Limb (tissue), 2 donors: ENCODE data around the gene ELMO2.
"Not testable (repeated sequence)": the region's sequence is repeated elsewhere in the genome, so short reads cannot be mapped to it uniquely, and the experiment has no call there.

ENCODE experiments used
- DNase-seq, 2 donors: peaks; one replicate each; pipeline ENCODE4 v3.0.0-alpha.2; 2016; ENCODE audit errors: extremely low spot score in 2 of 2

Gene ELMO2

GRCh38 chr20:46406986-46407670 is 713 bp upstream of the ELMO2 start:
- peak; percentile 14 to 62 for DNase-seq

GRCh38 chr20:46402331-46402811 is 4.0 kb downstream of the ELMO2 start:
- no peak for DNase-seq

- DNase-seq, result no peak
Measured at GRCh38 chr20:46401478-46401860, 4.9 kb downstream of the ELMO2 start.

GRCh38 chr20:46400828-46401477 is 5.5 kb downstream of the ELMO2 start:
- DNase-seq, result peak in 1 of 2 donors; percentile 56

GRCh38 chr20:46400253-46400652 is 6.2 kb downstream of the ELMO2 start:
- DNase-seq, result peak in 1 of 2 donors; percentile 53

GRCh38 chr20:46399401-46399800 is 7.0 kb downstream of the ELMO2 start:
- no peak for DNase-seq

- no peak for DNase-seq
Measured at GRCh38 chr20:46398963-46399362, 7.5 kb downstream of the ELMO2 start.

GRCh38 chr20:46396052-46396740 is 10.2 kb downstream of the ELMO2 start:
- no peak for DNase-seq

- DNase-seq, result no peak
Measured at GRCh38 chr20:46394872-46395760, 11.3 kb downstream of the ELMO2 start.

- DNase-seq, result no peak
Measured at GRCh38 chr20:46393967-46394366, 12.4 kb downstream of the ELMO2 start.

- DNase-seq, result no peak
Measured at GRCh38 chr20:46388937-46389336, 17.5 kb downstream of the ELMO2 start.

- DNase-seq, result no peak
Measured at GRCh38 chr20:46388201-46388836, 18.1 kb downstream of the ELMO2 start.

- DNase-seq, result not testable (repeated sequence)
Measured at GRCh38 chr20:46387054-46387453, 19.4 kb downstream of the ELMO2 start.

GRCh38 chr20:46378412-46379009 is 27.9 kb downstream of the ELMO2 start:
- DNase-seq, result no peak

GRCh38 chr20:46377518-46377917 is 28.9 kb downstream of the ELMO2 start:
- DNase-seq, result no peak

- DNase-seq, result no peak
Measured at GRCh38 chr20:46376196-46376785, 30.1 kb downstream of the ELMO2 start.

- DNase-seq, result no peak
Measured at GRCh38 chr20:46375771-46376170, 30.6 kb downstream of the ELMO2 start.

GRCh38 chr20:46374383-46374782 is 32.0 kb downstream of the ELMO2 start:
- DNase-seq, result no peak

GRCh38 chr20:46371656-46372055 is 34.8 kb downstream of the ELMO2 start:
- DNase-seq, result no peak

GRCh38 chr20:46368902-46369268 is 37.5 kb downstream of the ELMO2 start:
- no peak for DNase-seq
